HCT116 (cell line): Measurements from ENCODE around the gene HEPACAM.

Source experiments
- EZH2 ChIP-seq: fragments of 200-600 bp; sonication (generic); IDR thresholded peaks from 2 replicates; pipeline ENCODE4 v1.6.1; 2017; ENCODE audit warnings: antibody characterized with exemption, mixed run types
- ZNF274 ChIP-seq: fragments of 200-500 bp; sonication (Bioruptor generic); IDR thresholded peaks from 2 replicates; pipeline ENCODE4 v1.6.1; 2014; ENCODE audit warnings: mild to moderate bottlenecking, low read depth, low read length, inconsistent platforms

GRCh38 chr11:124896821-124897391, 38.9 kb downstream of the HEPACAM start:
- TF ChIP-seq EZH2 (no peak), ZNF274 (no peak)
